DOHH2 (cell line): ENCODE data around the gene BTBD16.

Experiments used
- CTCF ChIP-seq: fragments of 200-600 bp; sonication (generic); IDR thresholded peaks from one replicate; pipeline ENCODE4 v1.5.1; 2014; ENCODE audit warnings: antibody characterized with exemption, mild to moderate bottlenecking, low read depth, low read length; ENCODE audit not compliant: poor library complexity, severe bottlenecking
- EZH2phosphoT487 ChIP-seq: fragments of 200-600 bp; sonication (generic); IDR thresholded peaks from 2 replicates; pipeline ENCODE4 v1.6.1; 2017; ENCODE audit warnings: borderline replicate concordance, mild to moderate bottlenecking, antibody characterized with exemption, low read length, moderate library complexity, mixed read lengths

- no peak for TF ChIP-seq CTCF
- TF ChIP-seq EZH2phosphoT487, result no peak
Measured at GRCh38 chr10:122336961-122337360, 65.9 kb downstream of the BTBD16 start.
